ENCODE results near the gene NFATC2.

The NFATC2 gene

GRCh38 chr20:51337126-51337805, 205.3 kb downstream of the NFATC2 start:
- no peak for DNase-seq (ENCODE audit: low read depth in 1 of 2, low spot score in 1 of 2)
- Histone ChIP-seq H3K4me3 (replicated peaks; ENCODE audit: insufficient read depth, low read length) (no peak overlapping the region), H3K27ac (replicated peaks) (no peak overlapping the region), H3K27me3 (ENCODE audit: insufficient read depth, poor library complexity, severe bottlenecking) (no peaks in the 10 kb centered on the region)
- TF ChIP-seq, protein P1, sequence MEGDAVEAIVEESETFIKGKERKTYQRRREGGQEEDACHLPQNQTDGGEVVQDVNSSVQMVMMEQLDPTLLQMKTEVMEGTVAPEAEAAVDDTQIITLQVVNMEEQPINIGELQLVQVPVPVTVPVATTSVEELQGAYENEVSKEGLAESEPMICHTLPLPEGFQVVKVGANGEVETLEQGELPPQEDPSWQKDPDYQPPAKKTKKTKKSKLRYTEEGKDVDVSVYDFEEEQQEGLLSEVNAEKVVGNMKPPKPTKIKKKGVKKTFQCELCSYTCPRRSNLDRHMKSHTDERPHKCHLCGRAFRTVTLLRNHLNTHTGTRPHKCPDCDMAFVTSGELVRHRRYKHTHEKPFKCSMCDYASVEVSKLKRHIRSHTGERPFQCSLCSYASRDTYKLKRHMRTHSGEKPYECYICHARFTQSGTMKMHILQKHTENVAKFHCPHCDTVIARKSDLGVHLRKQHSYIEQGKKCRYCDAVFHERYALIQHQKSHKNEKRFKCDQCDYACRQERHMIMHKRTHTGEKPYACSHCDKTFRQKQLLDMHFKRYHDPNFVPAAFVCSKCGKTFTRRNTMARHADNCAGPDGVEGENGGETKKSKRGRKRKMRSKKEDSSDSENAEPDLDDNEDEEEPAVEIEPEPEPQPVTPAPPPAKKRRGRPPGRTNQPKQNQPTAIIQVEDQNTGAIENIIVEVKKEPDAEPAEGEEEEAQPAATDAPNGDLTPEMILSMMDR (IDR thresholded peaks at IDR 0.05; ENCODE audit: insufficient read depth, low read length) = no peak
- TF ChIP-seq SPI1 (IDR thresholded peaks at IDR 0.05; ENCODE audit: borderline replicate concordance, low read depth) (no peak), POLR2AphosphoS5 (IDR thresholded peaks at IDR 0.05; ENCODE audit: low read depth) (no peak), REST (IDR thresholded peaks at IDR 0.05; ENCODE audit: insufficient replicate concordance, low read depth) (no peak), GABPA (IDR thresholded peaks at IDR 0.05; ENCODE audit: low read depth) (no peak)

Small RNAs within 50 kb of the gene (microRNA-seq; reads per million reads assigned to microRNA genes)
- gene MIR3194 = 100 reads per million, percentile 69 among the genes with 10 or more reads in this experiment

Data from HL-60 (cell line).